ENCODE results near the gene DYNC1H1. TPM values are rescaled to one million over a fixed set of nuclear protein-coding genes. Genes with fewer than 3 reads are reported as not detected.

Gene DYNC1H1
- total RNA-seq, 1 experiment from 2014 or later: 606 TPM

DNA sequence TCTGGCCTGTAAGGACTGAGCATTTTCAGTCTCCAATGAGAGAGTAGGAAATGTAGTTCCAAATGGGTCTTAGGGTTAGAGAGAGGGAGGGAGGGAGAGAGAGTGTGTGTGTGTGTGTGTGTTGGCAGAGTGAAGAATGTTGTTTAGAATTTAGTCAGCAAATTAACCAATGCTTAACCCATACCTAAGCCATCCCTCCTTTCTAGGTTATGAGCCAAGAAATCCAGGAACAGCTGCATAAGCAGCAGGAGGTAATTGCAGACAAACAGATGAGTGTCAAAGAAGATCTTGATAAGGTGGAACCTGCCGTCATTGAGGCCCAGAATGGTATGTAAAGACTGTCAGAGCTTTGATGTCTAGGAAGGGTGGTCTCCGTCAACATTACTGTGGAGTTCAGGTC lies 65.6 kb downstream of the DYNC1H1 start:
- no peaks in the 10 kb centered on the region for H3K27me3 ChIP-seq (ENCODE audit: low read length)
- H2AFZ ChIP-seq (ENCODE audit: low read length): no peak overlapping the region
- H3K27ac ChIP-seq (ENCODE audit: low read length): peak overlapping the region; percentile 83
- peaks cover 78% of the 10 kb centered on the region for H3K36me3 ChIP-seq (ENCODE audit: low read depth, low read length)
- peaks cover 14% of the 10 kb centered on the region for H3K79me2 ChIP-seq (ENCODE audit: low read length)
- ATAC-seq (no peak), DNase-seq (peak; percentile 48)
- H3K4me2 ChIP-seq (ENCODE audit: low read length): peak overlapping the region; percentile 72; the same call in 1 of the 2 replicates
- CTCF ChIA-PET: no interaction called here
- TF ChIP-seq EZH2 (IDR thresholded peaks at IDR 0.05; ENCODE audit: low read length, unreplicated experiment) (no peak), EZH2phosphoT487 (IDR thresholded peaks at IDR 0.05; ENCODE audit: borderline replicate concordance, low read length) (no peak)
- TF ChIP-seq, protein P1, sequence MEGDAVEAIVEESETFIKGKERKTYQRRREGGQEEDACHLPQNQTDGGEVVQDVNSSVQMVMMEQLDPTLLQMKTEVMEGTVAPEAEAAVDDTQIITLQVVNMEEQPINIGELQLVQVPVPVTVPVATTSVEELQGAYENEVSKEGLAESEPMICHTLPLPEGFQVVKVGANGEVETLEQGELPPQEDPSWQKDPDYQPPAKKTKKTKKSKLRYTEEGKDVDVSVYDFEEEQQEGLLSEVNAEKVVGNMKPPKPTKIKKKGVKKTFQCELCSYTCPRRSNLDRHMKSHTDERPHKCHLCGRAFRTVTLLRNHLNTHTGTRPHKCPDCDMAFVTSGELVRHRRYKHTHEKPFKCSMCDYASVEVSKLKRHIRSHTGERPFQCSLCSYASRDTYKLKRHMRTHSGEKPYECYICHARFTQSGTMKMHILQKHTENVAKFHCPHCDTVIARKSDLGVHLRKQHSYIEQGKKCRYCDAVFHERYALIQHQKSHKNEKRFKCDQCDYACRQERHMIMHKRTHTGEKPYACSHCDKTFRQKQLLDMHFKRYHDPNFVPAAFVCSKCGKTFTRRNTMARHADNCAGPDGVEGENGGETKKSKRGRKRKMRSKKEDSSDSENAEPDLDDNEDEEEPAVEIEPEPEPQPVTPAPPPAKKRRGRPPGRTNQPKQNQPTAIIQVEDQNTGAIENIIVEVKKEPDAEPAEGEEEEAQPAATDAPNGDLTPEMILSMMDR (conservative IDR thresholded peaks at IDR 0.05; ENCODE audit: low read depth, low read length): no peak
- POLR2A ChIA-PET (ENCODE audit: unreplicated experiment): interaction anchor here (1.7 kb wide), 1 partner anchor 58 kb away, joined by 4 read pairs; no protein-coding TSS in a partner anchor
- H3F3A ChIP-seq (ENCODE audit: low read length, unreplicated experiment): peaks cover 28% of the 10 kb centered on the region
- H3K9ac ChIP-seq (ENCODE audit: low read length): no peak overlapping the region
- intact Hi-C loops (cut with micrococcal nuclease): loop anchor here (5.0 kb wide), 1 partner anchor 68 kb away; the partner anchor contains the start of gene DYNC1H1
- peaks cover 52% of the 10 kb centered on the region for H3K4me1 ChIP-seq (ENCODE audit: insufficient read depth, low read length)
- H3K9me2 ChIP-seq (replicated peaks; ENCODE audit: low read length): no peaks in the 10 kb centered on the region
- BruUV-seq (replicated peaks): no TSS peak
- H3K4me3 ChIP-seq (ENCODE audit: low read length): no peak overlapping the region
- H4K20me1 ChIP-seq (ENCODE audit: low read length): no peaks in the 10 kb centered on the region
- H3K9me3 ChIP-seq (ENCODE audit: low read length): no peaks in the 10 kb centered on the region

DNA sequence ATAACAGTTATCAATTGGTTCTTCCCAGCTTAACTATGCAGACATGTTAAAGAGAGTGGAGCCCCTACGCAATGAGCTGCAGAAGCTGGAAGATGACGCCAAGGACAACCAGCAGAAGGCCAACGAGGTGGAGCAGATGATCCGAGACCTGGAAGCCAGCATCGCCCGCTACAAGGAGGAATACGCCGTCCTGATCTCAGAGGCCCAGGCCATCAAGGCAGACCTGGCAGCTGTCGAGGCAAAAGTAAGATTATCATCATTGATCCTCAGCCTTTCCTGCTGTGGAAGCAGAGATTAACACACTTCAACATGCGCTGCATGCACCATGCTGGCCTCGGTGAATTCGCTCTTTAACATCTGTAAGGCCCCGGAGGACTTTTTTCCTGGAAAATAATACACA lies 68.9 kb downstream of the DYNC1H1 start:
- no TSS peak for BruUV-seq (replicated peaks)
- POLR2A ChIA-PET (ENCODE audit: unreplicated experiment): no interaction called here

DNA sequence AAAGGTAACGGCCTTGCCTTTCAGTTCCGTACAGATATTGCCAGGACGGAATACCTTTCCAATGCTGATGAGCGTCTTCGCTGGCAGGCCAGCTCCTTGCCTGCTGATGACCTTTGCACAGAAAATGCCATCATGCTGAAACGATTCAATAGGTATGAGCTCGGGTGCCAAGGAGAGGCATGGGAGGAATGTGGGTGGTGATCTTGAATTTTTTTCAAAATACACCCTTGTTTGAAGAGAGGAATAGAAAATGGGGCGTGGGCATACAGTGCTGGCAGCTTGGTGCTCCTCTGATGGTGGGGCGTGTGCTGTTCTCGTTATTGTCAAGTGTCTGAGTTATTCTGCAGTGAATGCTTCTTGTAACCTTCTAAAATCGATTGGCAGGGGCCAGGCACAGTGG lies 69.9 kb downstream of the DYNC1H1 start:
- Histone ChIP-seq H3K79me2 (ENCODE audit: low read length) (peaks cover 10% of the 10 kb centered on the region), H3K4me1 (ENCODE audit: insufficient read depth, low read length) (peaks cover 24% of the 10 kb centered on the region), H4K20me1 (ENCODE audit: low read length) (no peaks in the 10 kb centered on the region), H3K4me3 (ENCODE audit: low read length) (no peak overlapping the region), H3K4me2 (ENCODE audit: low read length) (no peak overlapping the region), H3K9ac (ENCODE audit: low read length) (no peak overlapping the region), H3K9me2 (replicated peaks; ENCODE audit: low read length) (no peaks in the 10 kb centered on the region), H3K27me3 (ENCODE audit: low read length) (no peaks in the 10 kb centered on the region), H3K27ac (ENCODE audit: low read length) (no peak overlapping the region), H3F3A (ENCODE audit: low read length, unreplicated experiment) (peaks cover under 1% of the 10 kb centered on the region), H3K9me3 (ENCODE audit: low read length) (no peaks in the 10 kb centered on the region), H2AFZ (ENCODE audit: low read length) (no peak overlapping the region), H3K36me3 (ENCODE audit: low read depth, low read length) (peaks cover 91% of the 10 kb centered on the region)
- no TSS peak for BruUV-seq (replicated peaks)
- DNase-seq: peak; percentile 71
- ATAC-seq: peak; percentile 72
- ChIA-PET POLR2A (ENCODE audit: unreplicated experiment) (interaction anchor here (0.7 kb wide), 1 partner anchor 41 kb away, joined by 3 read pairs; no protein-coding TSS in a partner anchor), CTCF (interaction anchor here (0.6 to 1.1 kb wide), 2 partner anchors 12 to 54 kb away, joined by 4 to 9 read pairs; no protein-coding TSS in a partner anchor)
- intact Hi-C loops (cut with micrococcal nuclease): no loop called here
- no peak for TF ChIP-seq EZH2phosphoT487 (IDR thresholded peaks at IDR 0.05; ENCODE audit: borderline replicate concordance, low read length)
- no peak for TF ChIP-seq EZH2 (IDR thresholded peaks at IDR 0.05; ENCODE audit: low read length, unreplicated experiment)
- TF ChIP-seq, protein P1 (conservative IDR thresholded peaks at IDR 0.05; ENCODE audit: low read depth, low read length): no peak

More for the DNA sequence above, 68.9 kb downstream of the DYNC1H1 start:
- no peak for ATAC-seq
- Histone ChIP-seq H3K4me2 (ENCODE audit: low read length) (no peak overlapping the region), H3K9me2 (replicated peaks; ENCODE audit: low read length) (no peaks in the 10 kb centered on the region), H3F3A (ENCODE audit: low read length, unreplicated experiment) (peaks cover 5% of the 10 kb centered on the region), H3K27me3 (ENCODE audit: low read length) (no peaks in the 10 kb centered on the region), H3K4me3 (ENCODE audit: low read length) (no peak overlapping the region), H3K36me3 (ENCODE audit: low read depth, low read length) (peaks cover 85% of the 10 kb centered on the region), H4K20me1 (ENCODE audit: low read length) (no peaks in the 10 kb centered on the region), H2AFZ (ENCODE audit: low read length) (no peak overlapping the region), H3K9me3 (ENCODE audit: low read length) (no peaks in the 10 kb centered on the region), H3K27ac (ENCODE audit: low read length) (no peak overlapping the region), H3K4me1 (ENCODE audit: insufficient read depth, low read length) (peaks cover 34% of the 10 kb centered on the region), H3K79me2 (ENCODE audit: low read length) (peaks cover 14% of the 10 kb centered on the region), H3K9ac (ENCODE audit: low read length) (no peak overlapping the region)
- DNase-seq: no peak
- TF ChIP-seq, protein P1 (conservative IDR thresholded peaks at IDR 0.05; ENCODE audit: low read depth, low read length): no peak
- TF ChIP-seq EZH2 (IDR thresholded peaks at IDR 0.05; ENCODE audit: low read length, unreplicated experiment) (no peak), EZH2phosphoT487 (IDR thresholded peaks at IDR 0.05; ENCODE audit: borderline replicate concordance, low read length) (no peak)
- intact Hi-C loops (cut with micrococcal nuclease): no loop called here
- CTCF ChIA-PET: no interaction called here
